Keratinocyte (primary cell): ENCODE data around the gene PIEZO1. TPM values are rescaled to one million over a fixed set of nuclear protein-coding genes. Genes with fewer than 3 reads are reported as not detected.

ENCODE experiments used
- DNase-seq: peaks from one replicate; pipeline ENCODE4 v3.0.0-alpha.2; 2011; ENCODE audit warnings: low read depth, missing footprints, low spot score
- FAIRE-seq: peaks from 2 replicates; lab custom pipeline; 2011; peaks lifted over from hg19 to GRCh38; lab: Jason Lieb, UNC
- H2AFZ ChIP-seq: 2 replicates; pipeline ENCODE4 v1.6.0; 2012; ENCODE audit warnings: low read length, control low read depth, inconsistent platforms; ENCODE audit not compliant: control insufficient read depth
- H3K27ac ChIP-seq: 2 replicates; pipeline ENCODE4 v1.5.1; 2011; ENCODE audit warnings: low read length; ENCODE audit not compliant: control insufficient read depth, insufficient read depth
- H3K27me3 ChIP-seq: 3 replicates; pipeline ENCODE4 v1.6.0; 2011; ENCODE audit warnings: low read length; ENCODE audit not compliant: control insufficient read depth, insufficient read depth; ENCODE audit errors: extremely low read depth
- H3K36me3 ChIP-seq, 2 experiments: 2 replicates in 1 of 2; 3 replicates in 1 of 2; pipeline ENCODE4 v1.5.1; 2011; ENCODE audit warnings: low read length in 2 of 2, mild to moderate bottlenecking in 1 of 2; ENCODE audit not compliant: control insufficient read depth in 2 of 2, insufficient read depth in 2 of 2; ENCODE audit errors: extremely low read depth in 1 of 2
- H3K4me1 ChIP-seq: 3 replicates; pipeline ENCODE4 v1.5.1; 2011; ENCODE audit warnings: low read length; ENCODE audit not compliant: control insufficient read depth, insufficient read depth; ENCODE audit errors: extremely low read depth
- H3K4me2 ChIP-seq: 3 replicates; pipeline ENCODE4 v1.6.0; 2011; ENCODE audit warnings: low read depth, low read length; ENCODE audit not compliant: control insufficient read depth, insufficient read depth; ENCODE audit errors: extremely low read depth
- H3K4me3 ChIP-seq, 3 experiments: fragments of 200-600 bp in 1 of 3; sonication (generic) in 1 of 3; 2 replicates in 2 of 3; 3 replicates in 1 of 3; pipeline ENCODE4 v1.5.1; 2011 to 2016; ENCODE audit warnings: low read length in 3 of 3, mild to moderate bottlenecking in 3 of 3, control low read depth in 2 of 3, inconsistent platforms in 1 of 3, low read depth in 1 of 3, mixed read lengths in 1 of 3, mixed run types in 1 of 3, moderate library complexity in 1 of 3; ENCODE audit not compliant: control insufficient read depth in 2 of 3, insufficient read depth in 2 of 3; ENCODE audit errors: extremely low read depth in 1 of 3
- H3K79me2 ChIP-seq: 2 replicates; pipeline ENCODE4 v1.6.0; 2012; ENCODE audit warnings: low read length; ENCODE audit not compliant: control insufficient read depth, insufficient read depth
- H3K9ac ChIP-seq: 3 replicates; pipeline ENCODE4 v1.6.0; 2011; ENCODE audit warnings: low read length; ENCODE audit not compliant: control insufficient read depth, insufficient read depth; ENCODE audit errors: extremely low read depth
- H3K9me1 ChIP-seq: 3 replicates; pipeline ENCODE4 v1.6.0; 2011; ENCODE audit warnings: low read length; ENCODE audit not compliant: control insufficient read depth, insufficient read depth; ENCODE audit errors: extremely low read depth
- H3K9me3 ChIP-seq: 2 replicates; pipeline ENCODE4 v1.5.1; 2012; ENCODE audit warnings: low read depth, low read length; ENCODE audit not compliant: control insufficient read depth
- H4K20me1 ChIP-seq: 3 replicates; pipeline ENCODE4 v1.6.0; 2011; ENCODE audit warnings: low read length; ENCODE audit not compliant: control insufficient read depth, insufficient read depth; ENCODE audit errors: extremely low read depth
- CTCF ChIP-seq, 3 experiments: IDR thresholded peaks in 1 of 3; conservative IDR thresholded peaks in 1 of 3; optimal IDR thresholded peaks in 1 of 3; 2 replicates in 2 of 3; 3 replicates in 1 of 3; pipeline versions ENCODE3 to v1.5.1; 2011; ENCODE audit warnings: low read length in 3 of 3, mild to moderate bottlenecking in 3 of 3, moderate library complexity in 2 of 3, control low read depth in 1 of 3, inconsistent platforms in 1 of 3; ENCODE audit not compliant: insufficient read depth in 2 of 3; ENCODE audit errors: extremely low read depth in 1 of 3
- EZH2 ChIP-seq: IDR thresholded peaks from one replicate; pipeline ENCODE4 v1.6.1; 2012; ENCODE audit warnings: inconsistent platforms, mild to moderate bottlenecking, low read length, moderate library complexity
- dilution Hi-C: fragments of 300-500 bp; cut with MboI; formaldehyde crosslinking; loops from one replicate; pipeline ENCODE4 v1.7.0; 2020; ENCODE audit warnings: low sequenced_read_pairs; ENCODE audit not compliant: extremely low pct_ligation_motif_present
- polyA plus RNA-seq, 5 experiments: library from polyadenylated mRNA; depleted of rRNA in 3 of 5; stranded (reverse) in 3 of 5; stranded (forward) in 1 of 5; unstranded in 1 of 5; fragments of >200 nt; gene quantifications; 1 replicate in 1 of 5; 2 replicates in 3 of 5; 3 replicates in 1 of 5; pipeline versions ENCODE4 v1.2.1 to v1.2.3, GENCODE V29; 2011 to 2012; ENCODE audit warnings: missing spikeins in 2 of 5, low read depth in 1 of 5, low replicate concordance in 1 of 5

PIEZO1 gene
- polyA plus RNA-seq, 1 donor (not counting 4 experiments of a cell fraction or from before 2014, with no cell fraction given), result 62.8 TPM

- Histone ChIP-seq H3K79me2 (peaks cover 21% of the 10 kb centered on the region), H4K20me1 (peaks cover 3% of the 10 kb centered on the region), H3K9ac (no peak overlapping the region), H3K4me1 (peaks cover 11% of the 10 kb centered on the region), H3K27me3 (peaks cover 20% of the 10 kb centered on the region), H2AFZ (no peak overlapping the region), H3K27ac (no peak overlapping the region), H3K9me1 (no peaks in the 10 kb centered on the region), H3K4me3 (no peak overlapping the region), H3K4me2 (no peak overlapping the region), H3K36me3 (no peaks in the 10 kb centered on the region), H3K9me3 (no peaks in the 10 kb centered on the region)
- dilution Hi-C loops, result no loop called here
- FAIRE-seq (no peak), DNase-seq (no peak)
- TF ChIP-seq EZH2, result no peak
These were observed 2.7 kb upstream of the PIEZO1 start for GRCh38 chr16:88787579-88788314.

- no peak overlapping the region for H2AFZ ChIP-seq
- peaks cover 0 to 2% of the 10 kb centered on the region in 2 experiments for H3K36me3 ChIP-seq
- DNase-seq, result no peak
- dilution Hi-C loops, result no loop called here
- no peak for FAIRE-seq
- TF ChIP-seq EZH2 (no peak), CTCF (optimal IDR thresholded peaks at IDR 0.05 in 1 of 3, IDR thresholded peaks at IDR 0.05 in 1 of 3, conservative IDR thresholded peaks at IDR 0.05 in 1 of 3; ENCODE audit: extremely low read depth in 1 of 3, insufficient read depth in 2 of 3, low read length in 3 of 3) (no peak)
- H3K9ac ChIP-seq, result peak overlapping the region; percentile 95
- H3K9me3 ChIP-seq, result no peaks in the 10 kb centered on the region
- peaks cover 49% of the 10 kb centered on the region for H3K79me2 ChIP-seq
- peak overlapping the region; percentile 75 to 93 (median 78) for H3K4me3 ChIP-seq
- no peaks in the 10 kb centered on the region for H3K9me1 ChIP-seq
- H3K4me2 ChIP-seq, result peak overlapping the region; percentile 10
- peaks cover 21% of the 10 kb centered on the region for H4K20me1 ChIP-seq
- peaks cover 35% of the 10 kb centered on the region for H3K4me1 ChIP-seq
- peak overlapping the region; percentile 93 for H3K27ac ChIP-seq
- peaks cover 4% of the 10 kb centered on the region for H3K27me3 ChIP-seq
These were observed 239 bp downstream of the PIEZO1 start for GRCh38 chr16:88784856-88785105.
